GM23338 (cell line): ENCODE data around the gene ADAMTS17. TPM values are rescaled to one million over a fixed set of nuclear protein-coding genes. Genes with fewer than 3 reads are reported as not detected.

Experiments used
- ATAC-seq: fragments of 200-7000 bp; cut with Tn5 transposase; 3 replicates; pipeline ENCODE4 v1.9.1; 2020
- DNase-seq: peaks from one replicate; pipeline ENCODE4 v3.0.0-alpha.2; 2015; ENCODE audit warnings: low spot score
- H2AFZ ChIP-seq: fragments of 200-600 bp; sonication (generic); 2 replicates; pipeline ENCODE4 v1.8.0; 2016; ENCODE audit warnings: antibody characterized with exemption, mild to moderate bottlenecking, moderate library complexity
- H3F3A ChIP-seq: fragments of 200-600 bp; sonication (generic); replicated peaks from 2 replicates; pipeline ENCODE4 v1.8.0; 2017; ENCODE audit warnings: antibody characterized with exemption, mixed run types, low read depth
- H3K27ac ChIP-seq: fragments of 200-600 bp; sonication (generic); 2 replicates; pipeline ENCODE4 v1.6.1; 2016; ENCODE audit warnings: low read depth
- H3K27me3 ChIP-seq: fragments of 200-600 bp; sonication (generic); 2 replicates; pipeline ENCODE4 v1.8.0; 2016; ENCODE audit warnings: mild to moderate bottlenecking, mixed run types, moderate library complexity; ENCODE audit not compliant: insufficient read depth
- H3K36me3 ChIP-seq: fragments of 200-600 bp; sonication (generic); 2 replicates; pipeline ENCODE4 v1.8.0; 2016; ENCODE audit warnings: mild to moderate bottlenecking; ENCODE audit not compliant: insufficient read depth
- H3K4me1 ChIP-seq: fragments of 200-600 bp; sonication (generic); 2 replicates; pipeline ENCODE4 v1.8.0; 2016; ENCODE audit warnings: mild to moderate bottlenecking, moderate library complexity; ENCODE audit not compliant: insufficient read depth
- H3K4me2 ChIP-seq: fragments of 200-600 bp; sonication (generic); 2 replicates; pipeline ENCODE4 v1.7.1; 2017; ENCODE audit warnings: mixed run types
- H3K4me3 ChIP-seq: fragments of 200-600 bp; sonication (generic); 2 replicates; pipeline ENCODE4 v1.6.1; 2016; ENCODE audit warnings: mixed run types
- H3K79me2 ChIP-seq: fragments of 200-600 bp; sonication (generic); replicated peaks from 2 replicates; pipeline ENCODE4 v1.8.0; 2017; ENCODE audit warnings: mild to moderate bottlenecking; ENCODE audit not compliant: insufficient read depth
- H3K9me2 ChIP-seq: fragments of 200-600 bp; sonication (generic); 2 replicates; pipeline ENCODE4 v1.8.0; 2017; ENCODE audit not compliant: insufficient read depth
- H4K20me1 ChIP-seq: fragments of 200-600 bp; sonication (generic); replicated peaks from 2 replicates; pipeline ENCODE4 v1.8.0; 2017; ENCODE audit warnings: mild to moderate bottlenecking; ENCODE audit not compliant: insufficient read depth
- H3K27ac Mint-ChIP-seq: 2 replicates; pipeline ENCODE4 v1.8.0; 2020; ENCODE audit warnings: inconsistent platforms, mild to moderate bottlenecking, moderate library complexity, mixed read lengths
- H3K27me3 Mint-ChIP-seq: 3 replicates; pipeline ENCODE4 v1.8.0; 2022; ENCODE audit warnings: low read depth, mild to moderate bottlenecking, moderate library complexity, mixed read lengths, inconsistent platforms; ENCODE audit not compliant: insufficient read depth, poor library complexity
- H3K36me3 Mint-ChIP-seq: 3 replicates; pipeline ENCODE4 v1.8.0; 2021; ENCODE audit warnings: low read depth, mild to moderate bottlenecking, inconsistent platforms, moderate library complexity, mixed read lengths
- H3K4me1 Mint-ChIP-seq: 3 replicates; pipeline ENCODE4 v1.8.0; 2020; ENCODE audit warnings: mild to moderate bottlenecking, inconsistent platforms, mixed read lengths
- H3K4me3 Mint-ChIP-seq: 3 replicates; pipeline ENCODE4 v1.8.0; 2021; ENCODE audit warnings: moderate library complexity, mild to moderate bottlenecking, inconsistent platforms, mixed read lengths
- H3K9me3 Mint-ChIP-seq: 3 replicates; pipeline ENCODE4 v1.8.0; 2020; ENCODE audit warnings: moderate library complexity, mild to moderate bottlenecking, inconsistent platforms, mixed read lengths
- CREB1 ChIP-seq: fragments of 250-450 bp; sonication (Bioruptor Pico); IDR thresholded peaks from 2 replicates; pipeline ENCODE4 v1.5.0; 2020; ENCODE audit warnings: low read depth, mild to moderate bottlenecking, moderate library complexity
- CTCF ChIP-seq, 2 experiments: fragments of 200-600 bp in 1 of 2; sonication (generic) in 1 of 2; conservative IDR thresholded peaks; 2 replicates each; pipeline versions ENCODE4 v1.5.1 to v1.6.1; 2016 to 2017; ENCODE audit warnings: antibody characterized with exemption in 2 of 2, low read depth in 2 of 2, mild to moderate bottlenecking in 2 of 2, moderate library complexity in 1 of 2
- ETS1 ChIP-seq: IDR thresholded peaks from 2 replicates; pipeline ENCODE4 v1.6.1; 2016; ENCODE audit warnings: antibody characterized with exemption
- EZH2 ChIP-seq: fragments of 200-600 bp; sonication (generic); IDR thresholded peaks from one replicate; pipeline ENCODE4 v1.8.0; 2017; ENCODE audit warnings: antibody characterized with exemption, mild to moderate bottlenecking, low read depth; ENCODE audit not compliant: unreplicated experiment
- EZH2phosphoT487 ChIP-seq: fragments of 200-600 bp; sonication (generic); IDR thresholded peaks from one replicate; pipeline ENCODE4 v1.8.1; 2018; ENCODE audit warnings: antibody characterized with exemption; ENCODE audit not compliant: unreplicated experiment
- JUNB ChIP-seq: IDR thresholded peaks from one replicate; pipeline ENCODE4 v1.6.1; 2016; ENCODE audit warnings: antibody characterized with exemption; ENCODE audit not compliant: unreplicated experiment
- NANOG ChIP-seq: IDR thresholded peaks from 2 replicates; pipeline ENCODE4 v1.6.1; 2016; ENCODE audit warnings: antibody characterized with exemption, borderline replicate concordance
- POLR2AphosphoS5 ChIP-seq: IDR thresholded peaks from 2 replicates; pipeline ENCODE4 v1.6.1; 2016; ENCODE audit warnings: antibody characterized with exemption, low read depth
- REST ChIP-seq: IDR thresholded peaks from one replicate; pipeline ENCODE4 v1.6.1; 2018; ENCODE audit warnings: antibody characterized with exemption; ENCODE audit not compliant: unreplicated experiment
- STAT1 ChIP-seq: IDR thresholded peaks from one replicate; pipeline ENCODE4 v1.6.1; 2016; ENCODE audit warnings: antibody characterized with exemption; ENCODE audit not compliant: unreplicated experiment
- ZNF114 ChIP-seq: fragments of 250-450 bp; sonication (Bioruptor Pico); IDR thresholded peaks from 2 replicates; pipeline ENCODE4 v1.5.0; 2020; ENCODE audit warnings: mild to moderate bottlenecking, moderate library complexity
- ZNF331 ChIP-seq: fragments of 250-450 bp; sonication (Bioruptor Pico); IDR thresholded peaks from 2 replicates; pipeline ENCODE4 v1.5.0; 2020; ENCODE audit warnings: low read depth, mild to moderate bottlenecking, moderate library complexity
- ZNF462 ChIP-seq: fragments of 250-450 bp; sonication (Bioruptor Pico); IDR thresholded peaks from 2 replicates; pipeline ENCODE4 v1.5.0; 2020; ENCODE audit warnings: mild to moderate bottlenecking, moderate library complexity
- polyA plus RNA-seq: library from polyadenylated mRNA; unstranded; fragments of >200 nt; fragmentation: Nextera tagmentation; extraction: Ambion mirVana; gene quantifications from 2 replicates; pipeline ENCODE4 v1.2.1, GENCODE V29; 2016
- total RNA-seq: library from RNA; depleted of rRNA; stranded (reverse); fragments of >200 nt; shearing (Covaris generic); gene quantifications from 2 replicates; pipeline ENCODE4 v1.2.3, GENCODE V29; 2014

ADAMTS17 gene
- total and polyA plus RNA-seq, 2 experiments from 2014 or later: 0.60 to 3.8 TPM

GRCh38 chr15:100205549-100206295 lies 136.1 kb downstream of the ADAMTS17 start:
- Mint-ChIP-seq H3K27me3 (peaks cover 9% of the 10 kb centered on the region), H3K4me1 (peaks cover 30% of the 10 kb centered on the region), H3K27ac (peak overlapping the region; percentile 44; the same call in 1 of the 2 replicates), H3K9me3 (no peaks in the 10 kb centered on the region; the same call in 2 of the 3 replicates), H3K36me3 (no peaks in the 10 kb centered on the region; the same call in 2 of the 3 replicates), H3K4me3 (no peak overlapping the region)
- H3K36me3 ChIP-seq: no peaks in the 10 kb centered on the region
- no peak overlapping the region for H3K4me3 ChIP-seq
- DNase-seq: no peak
- H2AFZ ChIP-seq: no peak overlapping the region
- H4K20me1 ChIP-seq: no peaks in the 10 kb centered on the region
- H3K27ac ChIP-seq: no peak overlapping the region
- TF ChIP-seq EZH2phosphoT487 (no peak), EZH2 (no peak), JUNB (no peak), POLR2AphosphoS5 (no peak), STAT1 (no peak), ZNF114 (CRISPR knock-in tag) (no peak), CTCF (conservative IDR thresholded peaks at IDR 0.05; ENCODE audit: low read depth in 2 of 2) (no peak), NANOG (no peak), CREB1 (no peak), ETS1 (no peak), REST (no peak), ZNF462 (CRISPR knock-in tag) (no peak), ZNF331 (no peak)
- no peaks in the 10 kb centered on the region for H3K79me2 ChIP-seq
- no peaks in the 10 kb centered on the region for H3K27me3 ChIP-seq
- H3K4me1 ChIP-seq: no peaks in the 10 kb centered on the region; the same call in none of the 2 replicates
- H3K9me2 ChIP-seq: no peaks in the 10 kb centered on the region
- no peak for ATAC-seq
- no peak overlapping the region for H3K4me2 ChIP-seq
- no peaks in the 10 kb centered on the region for H3F3A ChIP-seq
